Thyroid gland (tissue), 4 donors: ENCODE measurements around the gene BAD. TPM values are rescaled to one million over a fixed set of nuclear protein-coding genes. Genes with fewer than 3 reads are reported as not detected.

Experiments used
- DNase-seq, 2 donors: peaks; one replicate each; pipeline ENCODE4 v3.0.0-alpha.2; 2019
- H3K27ac ChIP-seq, 3 donors: fragments of 200-600 bp; sonication (generic); 1 replicate in 2 of 3; 2 replicates in 1 of 3; pipeline ENCODE4 v1.5.1; 2016 to 2019; ENCODE audit warnings: mild to moderate bottlenecking in 1 of 3, moderate library complexity in 1 of 3
- H3K27me3 ChIP-seq: fragments of 200-600 bp; sonication (generic); one replicate; pipeline ENCODE4 v1.5.1; 2019
- H3K36me3 ChIP-seq, 2 donors: fragments of 200-600 bp; sonication (generic); one replicate each; pipeline ENCODE4 v1.5.1; 2016 to 2019
- H3K4me1 ChIP-seq, 2 donors: fragments of 200-600 bp; sonication (generic); one replicate each; pipeline ENCODE4 v1.5.1; 2017 to 2019
- H3K4me3 ChIP-seq, 3 donors: fragments of 200-600 bp; sonication (generic); replicated peaks in 1 of 3; 1 replicate in 2 of 3; 2 replicates in 1 of 3; pipeline ENCODE4 v1.5.1; 2016; ENCODE audit warnings: mild to moderate bottlenecking in 1 of 3
- H3K9me3 ChIP-seq: fragments of 200-600 bp; sonication (generic); one replicate; pipeline ENCODE4 v1.5.1; 2017
- POLR2A ChIP-seq, 2 donors: fragments of 450-650 bp; IDR thresholded peaks; one replicate each; pipeline ENCODE4 v1.6.1; 2017; ENCODE audit warnings: antibody characterized with exemption in 2 of 2, mild to moderate bottlenecking in 2 of 2, moderate library complexity in 1 of 2
- WGBS, 2 donors: methylation state at CpG; one replicate each; pipeline ENCODE4 v1.1.5; 2017; 5-methylcytosine and 5-hydroxymethylcytosine counted together
- intact Hi-C: fragments of 100-400 bp; cut with DNase I; formaldehyde crosslinking; loops from one replicate; pipeline ENCODE4 v1.15.1; 2023
- total RNA-seq, 4 donors: library from RNA; depleted of rRNA; stranded (reverse); fragments of >200 nt; gene quantifications; one replicate each; pipeline ENCODE4 v1.2.3, GENCODE V29; 2016
- TF ChIP-seq, protein P1 (sequence below), 6 experiments: fragments of 200-600 bp in 3 of 6; fragments of 450-650 bp in 3 of 6; sonication (generic) in 3 of 6; IDR thresholded peaks; one replicate each; pipeline ENCODE4 v1.5.1; 2016 to 2019; ENCODE audit warnings: antibody characterized with exemption in 6 of 6, mild to moderate bottlenecking in 2 of 6, inconsistent platforms in 1 of 6, moderate library complexity in 1 of 6

Gene BAD
- total RNA-seq, 4 donors from 2014 or later = 79.0 to 239 (median 148) TPM

DNA sequence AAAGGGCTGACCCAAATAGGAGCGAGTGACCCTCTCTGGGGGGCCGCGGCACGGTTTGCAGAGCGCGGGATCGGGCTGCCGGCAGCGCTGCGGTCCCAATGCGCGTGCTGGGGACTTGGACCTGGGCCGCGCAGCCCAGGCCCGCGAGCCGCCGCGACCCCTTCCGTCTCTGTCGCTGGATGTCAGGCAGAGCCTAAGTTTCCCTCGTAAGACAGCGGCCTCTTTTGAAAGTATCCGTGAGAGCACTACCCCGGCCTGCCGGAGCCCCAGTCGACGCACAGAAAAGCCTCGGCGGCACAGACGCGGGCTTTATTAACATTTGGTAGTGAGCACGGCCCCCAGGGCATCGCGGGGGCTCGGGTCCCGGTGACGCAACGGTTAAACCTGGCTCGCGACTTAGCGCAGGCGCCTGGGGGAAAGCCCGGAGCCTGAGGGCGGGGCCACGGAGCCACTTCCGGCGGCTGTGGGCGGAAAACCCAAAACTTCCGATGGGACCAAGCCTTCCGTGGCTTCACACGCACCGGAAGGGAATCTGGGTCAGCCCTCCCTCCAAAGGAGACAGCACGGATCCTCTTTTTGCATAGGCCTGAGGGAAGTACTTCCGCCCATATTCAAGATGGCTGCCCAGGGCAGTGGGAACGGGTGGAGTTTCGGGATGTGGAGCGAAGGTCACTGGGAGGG, 14.8 kb downstream of the BAD start:
- Histone ChIP-seq H3K36me3 (no peaks in the 10 kb centered on the region), H3K4me3 (peak overlapping the region; percentile 12 to 94 (median 80)), H3K9me3 (no peaks in the 10 kb centered on the region), H3K27ac (peak overlapping the region; percentile 95 to 99 (median 96)), H3K4me1 (peaks cover 26 to 32% of the 10 kb centered on the region in 2 donors), H3K27me3 (no peaks in the 10 kb centered on the region)
- peak; percentile 98 for DNase-seq
- TF ChIP-seq POLR2A (IDR thresholded peaks at IDR 0.05) = no peak
- TF ChIP-seq, protein P1, sequence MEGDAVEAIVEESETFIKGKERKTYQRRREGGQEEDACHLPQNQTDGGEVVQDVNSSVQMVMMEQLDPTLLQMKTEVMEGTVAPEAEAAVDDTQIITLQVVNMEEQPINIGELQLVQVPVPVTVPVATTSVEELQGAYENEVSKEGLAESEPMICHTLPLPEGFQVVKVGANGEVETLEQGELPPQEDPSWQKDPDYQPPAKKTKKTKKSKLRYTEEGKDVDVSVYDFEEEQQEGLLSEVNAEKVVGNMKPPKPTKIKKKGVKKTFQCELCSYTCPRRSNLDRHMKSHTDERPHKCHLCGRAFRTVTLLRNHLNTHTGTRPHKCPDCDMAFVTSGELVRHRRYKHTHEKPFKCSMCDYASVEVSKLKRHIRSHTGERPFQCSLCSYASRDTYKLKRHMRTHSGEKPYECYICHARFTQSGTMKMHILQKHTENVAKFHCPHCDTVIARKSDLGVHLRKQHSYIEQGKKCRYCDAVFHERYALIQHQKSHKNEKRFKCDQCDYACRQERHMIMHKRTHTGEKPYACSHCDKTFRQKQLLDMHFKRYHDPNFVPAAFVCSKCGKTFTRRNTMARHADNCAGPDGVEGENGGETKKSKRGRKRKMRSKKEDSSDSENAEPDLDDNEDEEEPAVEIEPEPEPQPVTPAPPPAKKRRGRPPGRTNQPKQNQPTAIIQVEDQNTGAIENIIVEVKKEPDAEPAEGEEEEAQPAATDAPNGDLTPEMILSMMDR (IDR thresholded peaks at IDR 0.05) = peak in 3 of 6 experiments; percentile 14 to 31 (median 19)
- 2% methylated on average over 9 to 12 of the region's 58 CpGs for WGBS, 2 donors
- intact Hi-C loops = no loop called here

DNA sequence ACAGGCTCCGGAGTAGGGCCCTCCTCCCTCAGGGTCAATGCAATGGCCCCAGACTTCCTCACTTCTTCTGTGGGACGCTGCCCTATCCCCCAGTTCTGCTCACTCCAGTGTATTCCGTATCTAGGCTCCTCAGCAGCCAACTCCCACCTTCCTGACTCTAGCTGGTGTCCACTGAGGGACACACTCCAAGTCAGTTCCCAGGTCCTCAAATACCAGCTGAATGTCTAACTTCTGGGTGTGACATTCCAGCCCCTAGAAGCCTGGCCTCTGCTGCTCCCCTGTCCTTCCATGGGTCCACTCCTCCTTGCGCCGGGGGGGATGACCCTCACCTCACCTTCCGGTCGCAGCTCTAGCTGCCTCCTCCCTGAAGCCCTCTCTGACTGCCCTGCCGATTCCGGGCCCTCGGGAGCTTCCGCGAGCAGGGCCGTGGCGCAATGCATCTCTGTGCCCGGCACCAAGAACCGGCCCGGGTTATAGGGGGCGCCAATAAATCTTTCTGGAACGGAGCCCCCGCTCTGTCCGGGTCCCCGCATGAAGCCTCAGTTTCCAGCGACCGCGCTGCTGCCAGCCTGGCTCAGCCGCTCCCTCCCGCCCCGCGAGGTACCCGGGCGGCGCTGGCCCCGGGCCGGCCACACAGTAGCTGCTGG, 15.4 kb downstream of the BAD start:
- TF ChIP-seq, protein P1 (IDR thresholded peaks at IDR 0.05) = no peak
- TF ChIP-seq POLR2A (IDR thresholded peaks at IDR 0.05) = no peak

DNA sequence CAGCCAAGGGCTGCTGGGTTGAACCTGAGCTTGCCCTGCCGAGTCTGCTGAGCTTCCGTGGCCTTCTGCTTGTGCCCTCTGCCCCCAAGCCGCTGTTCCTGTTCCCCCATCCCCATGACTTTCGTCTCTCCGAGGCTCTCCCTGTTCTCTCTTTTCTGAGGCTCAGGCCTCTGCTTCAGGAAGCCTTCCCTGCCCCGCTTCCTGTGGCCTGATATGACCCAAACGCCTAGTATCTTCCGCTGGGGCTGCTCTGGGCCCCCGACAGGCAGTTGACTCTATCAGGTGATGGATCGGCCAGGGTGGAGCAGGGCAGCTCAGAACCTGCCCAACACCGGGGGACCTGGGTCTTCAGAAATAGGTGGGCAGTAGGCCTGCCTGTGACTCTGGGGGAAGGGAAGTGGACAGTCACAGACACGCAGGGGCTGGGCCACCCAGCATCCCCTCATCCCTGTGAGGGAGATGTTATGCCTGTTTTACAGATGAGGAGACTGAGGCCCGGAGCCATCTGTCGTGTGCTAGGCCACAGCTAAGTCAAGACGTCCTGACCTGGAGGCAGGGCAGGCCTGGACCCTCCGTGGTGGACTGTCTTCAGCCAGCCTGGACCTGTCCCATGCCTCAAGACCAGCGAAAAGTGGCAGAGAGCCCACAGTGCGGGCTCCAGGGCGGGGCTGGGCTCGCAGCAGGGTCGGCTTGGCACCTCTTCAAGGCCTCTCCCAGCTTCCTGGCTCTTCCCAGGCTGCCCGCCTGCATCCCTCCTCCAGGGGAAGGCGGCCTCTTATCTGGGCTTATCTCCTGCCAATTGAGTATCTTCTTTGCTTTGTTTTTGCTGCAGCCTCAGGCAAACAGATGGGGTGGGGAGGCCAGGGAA, 16.2 kb downstream of the BAD start:
- intact Hi-C loops = no loop called here
- TF ChIP-seq, protein P1 (IDR thresholded peaks at IDR 0.05) = no peak
- no peak for TF ChIP-seq POLR2A (IDR thresholded peaks at IDR 0.05)

More for the DNA sequence above, 15.4 kb downstream of the BAD start:
- H3K4me1 ChIP-seq = peaks cover 26 to 32% of the 10 kb centered on the region in 2 donors
- H3K4me3 ChIP-seq = peak overlapping the region; percentile 12 to 80 (median 78)
- H3K36me3 ChIP-seq = no peaks in the 10 kb centered on the region
- no peaks in the 10 kb centered on the region for H3K9me3 ChIP-seq
- peak in 1 of 2 donors; percentile 52 for DNase-seq
- WGBS, 2 donors = 6 to 8% methylated on average over 8 to 17 of the region's 34 CpGs
- intact Hi-C loops = no loop called here
- H3K27me3 ChIP-seq = no peaks in the 10 kb centered on the region
- H3K27ac ChIP-seq = peak overlapping the region; percentile 95 to 99 (median 96)

DNA sequence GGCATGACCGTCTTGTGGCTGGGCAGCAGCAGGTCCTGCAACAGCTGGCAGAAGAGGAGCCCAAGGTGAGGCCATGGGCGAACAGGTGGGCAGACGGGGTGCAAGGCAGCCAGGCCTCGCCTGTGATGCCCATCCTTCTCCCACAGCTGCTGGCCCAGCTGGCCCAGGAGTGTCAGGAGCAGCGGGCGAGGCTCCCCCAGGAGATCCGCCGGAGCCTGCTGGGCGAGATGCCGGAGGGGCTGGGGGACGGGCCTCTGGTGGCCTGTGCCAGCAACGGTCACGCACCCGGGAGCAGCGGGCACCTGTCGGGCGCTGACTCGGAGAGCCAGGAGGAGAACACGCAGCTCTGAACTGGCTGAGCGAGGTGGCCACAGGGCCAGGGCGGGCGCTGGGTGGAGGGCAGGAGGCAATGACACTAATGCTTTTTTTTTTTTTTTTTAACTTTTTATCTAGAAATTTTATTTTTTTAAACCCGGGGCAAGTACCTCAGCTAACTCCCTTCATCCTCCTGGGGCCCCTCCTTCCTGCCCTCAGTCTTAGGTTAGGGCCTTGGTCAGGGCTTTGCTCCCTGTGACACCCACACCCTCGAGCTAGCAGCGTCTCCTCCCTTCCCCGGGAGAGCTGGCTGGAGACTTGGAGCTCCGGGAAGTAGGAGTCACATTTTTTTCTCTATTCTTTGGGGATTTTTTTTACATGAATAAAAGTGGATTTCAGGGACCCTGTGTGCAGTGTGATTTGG, 17.1 kb downstream of the BAD start:
- intact Hi-C loops = no loop called here
- Histone ChIP-seq H3K4me1 (peaks cover 26 to 32% of the 10 kb centered on the region in 2 donors), H3K27ac (peak overlapping the region; percentile 95 to 99 (median 96)), H3K4me3 (no peak overlapping the region), H3K9me3 (no peaks in the 10 kb centered on the region), H3K27me3 (no peaks in the 10 kb centered on the region), H3K36me3 (peaks cover 11 to 13% of the 10 kb centered on the region in 2 donors)
- TF ChIP-seq, protein P1 (IDR thresholded peaks at IDR 0.05) = no peak
- TF ChIP-seq POLR2A (IDR thresholded peaks at IDR 0.05) = peak in 1 of 2 donors; percentile 22
- DNase-seq = peak; percentile 60
- 63 to 74% methylated on average over 18 to 19 of the region's 27 CpGs for WGBS, 2 donors

More for the DNA sequence above, 16.2 kb downstream of the BAD start:
- H3K4me3 ChIP-seq = peak overlapping the region in 1 of 3 donors; percentile 80
- no peaks in the 10 kb centered on the region for H3K27me3 ChIP-seq
- peak; percentile 44 for DNase-seq
- H3K36me3 ChIP-seq = peaks cover 5% of the 10 kb centered on the region in 2 donors
- peaks cover 26 to 32% of the 10 kb centered on the region in 2 donors for H3K4me1 ChIP-seq
- H3K27ac ChIP-seq = peak overlapping the region; percentile 95 to 99 (median 96)
- H3K9me3 ChIP-seq = no peaks in the 10 kb centered on the region
- 64 to 70% methylated on average over 13 to 19 of the region's 23 CpGs for WGBS, 2 donors
